A673 (cell line): ENCODE results near the gene ANAPC16. TPM values are rescaled to one million over a fixed set of nuclear protein-coding genes. Genes with fewer than 3 reads are reported as not detected.
A peak's percentile ranks its signal among the peaks of the same experiment; 100 is the strongest.

Experiments used
- BruUV-seq: library from RNA; stranded (reverse); fragments of 400-500 nt; replicated peaks from 2 replicates; lab custom pipeline; 2021; lab: Mats Ljungman, UMichigan
- CTCF ChIA-PET: fragments of 300-600 bp; sonication (Branson Sonifier 250); formaldehyde crosslinking; loops from one replicate; lab custom pipeline; 2022; ENCODE audit warnings: antibody characterized with exemption; lab: Charles Lee
- POLR2A ChIA-PET: fragments of 300-600 bp; sonication (Branson Sonifier 250); formaldehyde crosslinking; loops from one replicate; lab custom pipeline; 2022; ENCODE audit warnings: antibody characterized with exemption; ENCODE audit not compliant: low non-redundant PET; lab: Charles Lee
- DNase-seq: peaks from one replicate; pipeline ENCODE4 v3.0.0-alpha.2; 2015; ENCODE audit warnings: low spot score
- H3K27ac ChIP-seq: fragments of 200-600 bp; sonication (generic); 2 replicates; pipeline ENCODE4 v1.5.1; 2016; ENCODE audit warnings: mixed run types, low read depth, mild to moderate bottlenecking, mixed read lengths, antibody characterized with exemption, low read length; ENCODE audit not compliant: poor library complexity, severe bottlenecking
- H3K27me3 ChIP-seq: fragments of 200-600 bp; sonication (generic); replicated peaks from 2 replicates; pipeline ENCODE4 v1.6.1; 2017; ENCODE audit warnings: mixed run types, low read depth, mild to moderate bottlenecking, mixed read lengths, antibody characterized with exemption, low read length; ENCODE audit not compliant: insufficient read depth, poor library complexity
- H3K36me3 ChIP-seq: fragments of 200-600 bp; sonication (generic); 2 replicates; pipeline ENCODE4 v1.6.1; 2016; ENCODE audit warnings: mixed run types, mild to moderate bottlenecking, mixed read lengths, antibody characterized with exemption, low read length; ENCODE audit not compliant: insufficient read depth, poor library complexity, severe bottlenecking
- H3K4me1 ChIP-seq: fragments of 200-600 bp; sonication (generic); 2 replicates; pipeline ENCODE4 v1.6.1; 2017; ENCODE audit warnings: mixed run types, mild to moderate bottlenecking, mixed read lengths, antibody characterized with exemption, low read length; ENCODE audit not compliant: insufficient read depth, poor library complexity, severe bottlenecking
- H3K4me3 ChIP-seq: fragments of 200-600 bp; sonication (generic); 2 replicates; pipeline ENCODE4 v1.5.1; 2016; ENCODE audit warnings: low read depth, mixed run types, mild to moderate bottlenecking, mixed read lengths, low read length; ENCODE audit not compliant: poor library complexity, severe bottlenecking
- H3K9me3 ChIP-seq: fragments of 200-600 bp; sonication (generic); 2 replicates; pipeline ENCODE4 v1.6.1; 2016; ENCODE audit warnings: mixed run types, low read depth, mild to moderate bottlenecking, mixed read lengths, antibody characterized with exemption, low read length; ENCODE audit not compliant: poor library complexity, severe bottlenecking
- CTCF ChIP-seq: fragments of 300-800, 200-600 bp; sonication (generic); conservative IDR thresholded peaks from 2 replicates; pipeline ENCODE4 v1.5.1; 2017; ENCODE audit warnings: low read depth, mild to moderate bottlenecking, antibody characterized with exemption, low read length, moderate library complexity, mixed read lengths
- EZH2 ChIP-seq: fragments of 200-600 bp; sonication (generic); IDR thresholded peaks from 2 replicates; pipeline ENCODE4 v1.6.1; 2017; ENCODE audit warnings: borderline replicate concordance, low read depth, mild to moderate bottlenecking, mixed read lengths, antibody characterized with exemption, low read length; ENCODE audit not compliant: poor library complexity, severe bottlenecking
- intact Hi-C: fragments of 100-400 bp; cut with micrococcal nuclease; formaldehyde crosslinking; loops from one replicate; pipeline ENCODE4 v1.10.0; 2022; ENCODE audit not compliant: unreplicated experiment
- total RNA-seq: library from RNA; stranded (reverse); gene quantifications from 2 replicates; pipeline ENCODE4 v1.2.3, GENCODE V29; 2021

The ANAPC16 gene
- total RNA-seq, 1 experiment from 2014 or later, result 57.6 TPM

GRCh38 chr10:72274730-72275350 lies 59.0 kb downstream of the ANAPC16 start:
- intact Hi-C loops, result loop anchor here (5.0 kb wide), 1 partner anchor 47 kb away; no protein-coding TSS in a partner anchor
- Histone ChIP-seq H3K9me3 (no peaks in the 10 kb centered on the region), H3K4me1 (peaks cover 33% of the 10 kb centered on the region), H3K27ac (peak overlapping the region; percentile 82), H3K36me3 (peaks cover 18% of the 10 kb centered on the region), H3K27me3 (no peaks in the 10 kb centered on the region), H3K4me3 (peak overlapping the region; percentile 86)
- no TSS peak for BruUV-seq
- ChIA-PET POLR2A (interaction anchor here (0.6 to 1.0 kb wide), 6 partner anchors 9 to 1289 kb away, joined by 3 to 5 read pairs (median 3); no protein-coding TSS in a partner anchor), CTCF (interaction anchor here (0.9 kb wide), 2 partner anchors 14 to 42 kb away, joined by 3 to 5 read pairs; no protein-coding TSS in a partner anchor)
- DNase-seq, result no peak
- TF ChIP-seq EZH2 (no peak), CTCF (peak; percentile 72)

- intact Hi-C loops, result no loop called here
- BruUV-seq, result no TSS peak
- DNase-seq, result no peak
- Histone ChIP-seq H3K9me3 (no peaks in the 10 kb centered on the region), H3K4me3 (peak overlapping the region; percentile 86), H3K36me3 (peaks cover 18% of the 10 kb centered on the region), H3K27ac (peak overlapping the region; percentile 82), H3K27me3 (no peaks in the 10 kb centered on the region), H3K4me1 (peaks cover 33% of the 10 kb centered on the region)
- POLR2A ChIA-PET, result interaction anchor here (0.6 to 1.0 kb wide), 5 partner anchors 15 to 1288 kb away, joined by 3 to 4 read pairs (median 3); no protein-coding TSS in a partner anchor
- CTCF ChIA-PET, result interaction anchor here (0.9 kb wide), 2 partner anchors 15 to 42 kb away, joined by 3 to 5 read pairs; no protein-coding TSS in a partner anchor
- TF ChIP-seq EZH2 (no peak), CTCF (no peak)
These were observed 59.7 kb downstream of the ANAPC16 start for GRCh38 chr10:72275351-72276012.

GRCh38 chr10:72276013-72276387 lies 60.2 kb downstream of the ANAPC16 start:
- CTCF ChIA-PET, result no interaction called here
- BruUV-seq, result no TSS peak
- Histone ChIP-seq H3K9me3 (no peaks in the 10 kb centered on the region), H3K36me3 (peaks cover 18% of the 10 kb centered on the region), H3K27ac (peak overlapping the region; percentile 24), H3K4me3 (peak overlapping the region; percentile 86), H3K27me3 (no peaks in the 10 kb centered on the region), H3K4me1 (peaks cover 33% of the 10 kb centered on the region)
- intact Hi-C loops, result no loop called here
- no peak for DNase-seq
- POLR2A ChIA-PET, result interaction anchor here (1.0 kb wide), 1 partner anchor 45 kb away, joined by 3 read pairs; no protein-coding TSS in a partner anchor
- TF ChIP-seq CTCF, result no peak
- TF ChIP-seq EZH2, result no peak
